A549 (cell line): Measurements from ENCODE around the gene KCNK2. TPM values are rescaled to one million over a fixed set of nuclear protein-coding genes. Genes with fewer than 3 reads are reported as not detected.
A peak's percentile ranks its signal among the peaks of the same experiment; 100 is the strongest.

Experiments used
- ATAC-seq, 2 experiments: fragments of 200-7000 bp in 1 of 2; fragments of >200 bp in 1 of 2; cut with Nextera tagmentation in 1 of 2; cut with Tn5 transposase in 1 of 2; 3 replicates each; pipeline versions ENCODE4 v1.8.0 to v1.9.1; 2018 to 2020; ENCODE audit warnings: mild to moderate bottlenecking in 1 of 2, moderate library complexity in 1 of 2
- CTCF ChIA-PET: fragments of 300-600 bp; sonication (Branson Sonifier 250); formaldehyde crosslinking; extraction: SDS; loops from one replicate; lab custom pipeline; 2021; ENCODE audit warnings: antibody characterized with exemption, inconsistent platforms; lab: Yijun Ruan, JAX
- POLR2A ChIA-PET: fragments of 350-600 bp; formaldehyde crosslinking; extraction: SDS; loops from one replicate; lab custom pipeline; 2021; ENCODE audit warnings: antibody characterized with exemption, inconsistent platforms; lab: Yijun Ruan, JAX
- DNase-seq, 2 experiments: peaks; one replicate each; pipeline versions ENCODE4 v3.0.0 to v3.0.0-alpha.2; 2011 to 2016; ENCODE audit warnings: low read depth in 1 of 2, low spot score in 1 of 2
- FAIRE-seq: peaks from 2 replicates; lab custom pipeline; 2011; peaks lifted over from hg19 to GRCh38; lab: Jason Lieb, UNC
- H3K27ac ChIP-seq, 2 experiments: fragments of >200 bp; sonication (Bioruptor Twin); formaldehyde crosslinking; 3 replicates each; pipeline ENCODE4 v1.5.1; 2016 to 2017
- H3K4me1 ChIP-seq: fragments of >200 bp; sonication (Bioruptor Twin); formaldehyde crosslinking; 3 replicates; pipeline ENCODE4 v1.6.1; 2016
- H3K4me2 ChIP-seq: fragments of >200 bp; sonication (Bioruptor Twin); formaldehyde crosslinking; 3 replicates; pipeline ENCODE4 v1.6.1; 2016
- H3K4me3 ChIP-seq: fragments of >200 bp; sonication (Bioruptor Twin); formaldehyde crosslinking; 3 replicates; pipeline ENCODE4 v1.5.1; 2016
- H3K9me3 ChIP-seq: fragments of >200 bp; sonication (Bioruptor Twin); formaldehyde crosslinking; 3 replicates; pipeline ENCODE4 v1.6.1; 2016
- CBX8 ChIP-seq: fragments of 200-600 bp; sonication (generic); IDR thresholded peaks from 2 replicates; pipeline ENCODE4 v1.6.1; 2016
- CHD2 ChIP-seq: fragments of 150-350 bp; IDR thresholded peaks from 2 replicates; pipeline ENCODE4 v1.6.1; 2014; ENCODE audit warnings: low read length; ENCODE audit not compliant: partially characterized antibody
- CHD4 ChIP-seq: fragments of 200-600 bp; sonication (generic); IDR thresholded peaks from 2 replicates; pipeline ENCODE4 v1.6.1; 2016; ENCODE audit warnings: antibody characterized with exemption, mild to moderate bottlenecking, borderline replicate concordance
- FOSB ChIP-seq: fragments of 250-450 bp; sonication (Bioruptor Pico); IDR thresholded peaks from 2 replicates; pipeline ENCODE4 v1.5.0; 2020; ENCODE audit warnings: mild to moderate bottlenecking, moderate library complexity
- FOSL2 ChIP-seq, 2 experiments: fragments of 450-650 bp in 1 of 2; fragments of >200 bp in 1 of 2; sonication (Bioruptor Twin) in 1 of 2; formaldehyde crosslinking; IDR thresholded peaks; 2 replicates each; pipeline versions ENCODE4 v1.5.0 to v1.6.1; 2016 to 2020; ENCODE audit warnings: mild to moderate bottlenecking in 1 of 2, moderate library complexity in 1 of 2
- HDAC2 ChIP-seq: fragments of 200-600 bp; sonication (generic); IDR thresholded peaks from 2 replicates; pipeline ENCODE4 v1.6.1; 2016
- HMGXB4 ChIP-seq: fragments of 250-450 bp; sonication (Bioruptor Pico); IDR thresholded peaks from 2 replicates; pipeline ENCODE4 v1.5.0; 2021; ENCODE audit warnings: mild to moderate bottlenecking, moderate library complexity, borderline replicate concordance
- HOXB5 ChIP-seq: fragments of 250-450 bp; sonication (Bioruptor Pico); IDR thresholded peaks from 2 replicates; pipeline ENCODE4 v1.5.0; 2020; ENCODE audit warnings: mild to moderate bottlenecking, moderate library complexity
- KDM1A ChIP-seq: fragments of 200-600 bp; sonication (generic); IDR thresholded peaks from 2 replicates; pipeline ENCODE4 v1.6.1; 2016; ENCODE audit warnings: low read depth, mild to moderate bottlenecking
- KDM5A ChIP-seq: fragments of 200-600 bp; sonication (generic); IDR thresholded peaks from 2 replicates; pipeline ENCODE4 v1.6.1; 2016; ENCODE audit warnings: antibody characterized with exemption, mild to moderate bottlenecking
- MAFK ChIP-seq: fragments of 450-650 bp; IDR thresholded peaks from 2 replicates; pipeline ENCODE4 v1.6.1; 2014; ENCODE audit not compliant: partially characterized antibody
- MYC ChIP-seq: IDR thresholded peaks from 2 replicates; pipeline ENCODE4 v1.6.1; 2012; ENCODE audit warnings: mild to moderate bottlenecking, inconsistent platforms, low read length, improper control_type of control experiment, borderline replicate concordance
- NFE2L2 ChIP-seq: fragments of 150-350 bp; conservative IDR thresholded peaks from 2 replicates; pipeline ENCODE4 v1.6.1; 2014; ENCODE audit warnings: low read length
- NR3C1 ChIP-seq: fragments of >200 bp; sonication (Bioruptor Twin); formaldehyde crosslinking; IDR thresholded peaks from 3 replicates; pipeline ENCODE4 v1.6.1; 2017
- PBX3 ChIP-seq: IDR thresholded peaks from 2 replicates; pipeline ENCODE4 v1.6.1; 2012
- POLR2AphosphoS2 ChIP-seq: conservative IDR thresholded peaks from 2 replicates; pipeline ENCODE4 v1.6.1; 2012; ENCODE audit warnings: low read length, improper control_type of control experiment, inconsistent platforms
- SREBF2 ChIP-seq: fragments of 450-650 bp; IDR thresholded peaks from 2 replicates; pipeline ENCODE4 v1.6.1; 2014; ENCODE audit warnings: mild to moderate bottlenecking, moderate library complexity
- TFCP2L1 ChIP-seq: fragments of 250-450 bp; sonication (Bioruptor Pico); IDR thresholded peaks from 2 replicates; pipeline ENCODE4 v1.5.0; 2021; ENCODE audit warnings: mild to moderate bottlenecking
- USF2 ChIP-seq: fragments of 450-650 bp; IDR thresholded peaks from 2 replicates; pipeline ENCODE4 v1.6.1; 2014; ENCODE audit warnings: antibody characterized with exemption
- ZC3H11A ChIP-seq: fragments of 450-650 bp; IDR thresholded peaks from 2 replicates; pipeline ENCODE4 v1.6.1; 2014; ENCODE audit warnings: antibody characterized with exemption, mild to moderate bottlenecking
- ZFP36 ChIP-seq: fragments of 450-650 bp; IDR thresholded peaks from 2 replicates; pipeline ENCODE4 v1.6.1; 2014; ENCODE audit warnings: borderline replicate concordance; ENCODE audit not compliant: partially characterized antibody
- WGBS: methylation state at CpG from one replicate; pipeline ENCODE4 v1.1.6; 2017; ENCODE audit errors: missing lambda C conversion rate; 5-methylcytosine and 5-hydroxymethylcytosine counted together
- polyA plus RNA-seq, 4 experiments: library from polyadenylated mRNA; depleted of rRNA in 3 of 4; stranded (reverse); fragments of >200 nt; fragmentation: RNase III in 1 of 4; extraction: RNeasy Plus Mini Kit Qiagen cat#74134 plus additional on column Dnase treatment in 1 of 4; gene quantifications; 2 replicates in 3 of 4; 3 replicates in 1 of 4; pipeline ENCODE4 v1.2.3, GENCODE V29; 2011 to 2017

The KCNK2 gene
- polyA plus RNA-seq, 2 of the 4 experiments (the other 2 are of a cell fraction): 0.04 TPM; not detected in 1

GRCh38 chr1:215282557-215282956, 200.0 kb downstream of the KCNK2 start:
- CTCF ChIA-PET: no interaction called here
- WGBS: 47% methylated on average over 3 of the region's 3 CpGs
- DNase-seq: no peak
- no peaks in the 10 kb centered on the region for H3K4me1 ChIP-seq
- TF ChIP-seq HOXB5 (no peak), PBX3 (no peak), MAFK (no peak), ZFP36 (no peak), FOSL2 (IDR thresholded peaks at IDR 0.05) (no peak), FOSL2 (CRISPR knock-in tag; IDR thresholded peaks at IDR 0.05) (no peak), CHD2 (no peak), CBX8 (no peak), KDM1A (no peak), NFE2L2 (no peak), SREBF2 (no peak)
- TF ChIP-seq, all 56 proteins: peak for 0
- POLR2A ChIA-PET: no interaction called here
- Histone ChIP-seq H3K9me3 (no peaks in the 10 kb centered on the region), H3K4me3 (no peak overlapping the region), H3K4me2 (no peak overlapping the region), H3K27ac (no peak overlapping the region)
- ATAC-seq (no peak), FAIRE-seq (peak; percentile 23)

GRCh38 chr1:215285013-215285800, 202.7 kb downstream of the KCNK2 start:
- no peak for FAIRE-seq
- no peak overlapping the region for H3K4me3 ChIP-seq
- CTCF ChIA-PET: no interaction called here
- no peak for DNase-seq
- TF ChIP-seq MYC (no peak), ZC3H11A (no peak), TFCP2L1 (CRISPR knock-in tag) (no peak), FOSB (no peak), HMGXB4 (CRISPR knock-in tag) (no peak), KDM5A (no peak), CHD4 (no peak), USF2 (no peak), NR3C1 (no peak), CHD2 (no peak), SREBF2 (no peak), POLR2AphosphoS2 (no peak), HDAC2 (no peak)
- TF ChIP-seq, all 56 proteins: peak for 0
- H3K27ac ChIP-seq: no peak overlapping the region
- WGBS: 29% methylated on average over 3 of the region's 3 CpGs
- POLR2A ChIA-PET: no interaction called here
- no peaks in the 10 kb centered on the region for H3K9me3 ChIP-seq
- H3K4me2 ChIP-seq: no peak overlapping the region
- no peak for ATAC-seq
- H3K4me1 ChIP-seq: no peaks in the 10 kb centered on the region
